SK-N-SH (cell line): Measurements from ENCODE around the gene SGPL1. TPM values are rescaled to one million over a fixed set of nuclear protein-coding genes. Genes with fewer than 3 reads are reported as not detected.

Experiments
- CTCF ChIA-PET: fragments of 300-600, 350-600 bp; formaldehyde crosslinking; extraction: SDS; loops from one replicate; lab custom pipeline; 2021; lab: Yijun Ruan, JAX
- POLR2A ChIA-PET: fragments of 350-600 bp; sonication (Branson Sonifier 250); formaldehyde crosslinking; extraction: SDS; loops from one replicate; lab custom pipeline; 2020; ENCODE audit warnings: antibody characterized with exemption, inconsistent platforms; lab: Yijun Ruan, JAX
- DNase-seq: peaks from one replicate; pipeline ENCODE4 v3.0.0; 2012
- H2AFZ ChIP-seq: fragments of 200-600 bp; sonication (generic); 2 replicates; pipeline ENCODE4 v1.8.1; 2016; ENCODE audit warnings: antibody characterized with exemption, mild to moderate bottlenecking, low read depth
- H3F3A ChIP-seq: fragments of 200-600 bp; sonication (generic); replicated peaks from 2 replicates; pipeline ENCODE3; 2016; ENCODE audit warnings: antibody characterized with exemption, mild to moderate bottlenecking; ENCODE audit not compliant: insufficient read depth
- H3K27ac ChIP-seq, 2 experiments: fragments of 200-500 bp in 1 of 2; fragments of 200-600 bp in 1 of 2; sonication (Bioruptor generic) in 1 of 2; sonication (generic), shearing (Covaris generic) in 1 of 2; 2 replicates each; pipeline versions ENCODE4 v1.5.1 to v1.6.1; 2014 to 2016; ENCODE audit warnings: low read depth in 2 of 2, inconsistent platforms in 1 of 2, low read length in 1 of 2, mild to moderate bottlenecking in 1 of 2, mixed read lengths in 1 of 2
- H3K27me3 ChIP-seq: fragments of 200-600 bp; sonication (generic), shearing (Covaris generic); 2 replicates; pipeline ENCODE4 v1.6.1; 2016; ENCODE audit warnings: mixed run types; ENCODE audit not compliant: insufficient read depth
- H3K36me3 ChIP-seq, 2 experiments: fragments of 200-500 bp in 1 of 2; fragments of 200-600 bp in 1 of 2; sonication (Bioruptor generic) in 1 of 2; sonication (generic) in 1 of 2; replicated peaks in 1 of 2; 2 replicates each; pipeline versions ENCODE3 to v1.5.1; 2014 to 2016; ENCODE audit warnings: low read length in 1 of 2, mild to moderate bottlenecking in 1 of 2; ENCODE audit not compliant: insufficient read depth in 2 of 2, control insufficient read depth in 1 of 2
- H3K4me1 ChIP-seq, 2 experiments: fragments of 200-500 bp in 1 of 2; fragments of 200-600 bp in 1 of 2; sonication (Bioruptor generic) in 1 of 2; sonication (generic), shearing (Covaris generic) in 1 of 2; 2 replicates each; pipeline versions ENCODE4 v1.5.1 to v1.6.1; 2014 to 2016; ENCODE audit warnings: low read depth in 1 of 2, low read length in 1 of 2, mixed run types in 1 of 2; ENCODE audit not compliant: insufficient read depth in 2 of 2, control insufficient read depth in 1 of 2
- H3K4me2 ChIP-seq: fragments of 200-600 bp; sonication (generic), shearing (Covaris generic); 2 replicates; pipeline ENCODE4 v1.6.1; 2017; ENCODE audit warnings: mixed run types
- H3K4me3 ChIP-seq, 2 experiments: fragments of 200-500 bp in 1 of 2; fragments of 200-600 bp in 1 of 2; sonication (Bioruptor generic) in 1 of 2; sonication (generic), shearing (Covaris generic) in 1 of 2; 2 replicates each; pipeline versions ENCODE4 v1.5.1 to v1.8.1; 2014 to 2016; ENCODE audit warnings: low read depth in 2 of 2, inconsistent platforms in 1 of 2, low read length in 1 of 2, mild to moderate bottlenecking in 1 of 2, mixed read lengths in 1 of 2, moderate library complexity in 1 of 2
- H3K79me2 ChIP-seq: fragments of 200-600 bp; sonication (generic); 2 replicates; pipeline ENCODE4 v1.8.1; 2017; ENCODE audit warnings: mild to moderate bottlenecking; ENCODE audit not compliant: insufficient read depth
- H3K9ac ChIP-seq: fragments of 200-600 bp; sonication (generic); 2 replicates; pipeline ENCODE4 v1.6.1; 2017; ENCODE audit warnings: mixed run types
- H3K9me2 ChIP-seq: fragments of 200-600 bp; sonication (generic); 2 replicates; pipeline ENCODE4 v1.6.1; 2017; ENCODE audit warnings: mixed run types
- H3K9me3 ChIP-seq: fragments of 200-600 bp; sonication (generic); 2 replicates; pipeline ENCODE4 v1.6.1; 2017; ENCODE audit warnings: mixed run types, mild to moderate bottlenecking, moderate library complexity
- H4K20me1 ChIP-seq: fragments of 200-600 bp; sonication (generic); 2 replicates; pipeline ENCODE4 v1.6.1; 2017; ENCODE audit warnings: mild to moderate bottlenecking, mixed run types; ENCODE audit not compliant: insufficient read depth
- CTCF ChIP-seq: fragments of 200-600 bp; sonication (generic); IDR thresholded peaks from 2 replicates; pipeline ENCODE4 v1.6.1; 2017; ENCODE audit warnings: antibody characterized with exemption, mild to moderate bottlenecking, moderate library complexity
- GABPA ChIP-seq: IDR thresholded peaks from 2 replicates; pipeline ENCODE4 v1.4.0; 2012; ENCODE audit warnings: low read depth, mild to moderate bottlenecking
- GATA2 ChIP-seq: sonication (generic); formaldehyde crosslinking; IDR thresholded peaks from 2 replicates; pipeline ENCODE4 v1.5.0; 2020; ENCODE audit warnings: mild to moderate bottlenecking, missing genetic modification reagents
- MEF2A ChIP-seq: IDR thresholded peaks from 2 replicates; pipeline ENCODE4 v1.4.0; 2012; ENCODE audit warnings: low read depth, borderline replicate concordance
- REST ChIP-seq: IDR thresholded peaks from 2 replicates; pipeline ENCODE4 v1.6.1; 2012; ENCODE audit warnings: mild to moderate bottlenecking, low read depth, low read length, moderate library complexity
- SIN3A ChIP-seq: IDR thresholded peaks from 2 replicates; pipeline ENCODE4 v1.6.1; 2012; ENCODE audit warnings: low read depth, mild to moderate bottlenecking, low read length, moderate library complexity, borderline replicate concordance
- SMC3 ChIP-seq: IDR thresholded peaks from 2 replicates; pipeline ENCODE4 v1.6.1; 2012; ENCODE audit warnings: low read depth, low read length, improper control_type of control experiment
- TCF12 ChIP-seq: IDR thresholded peaks from 2 replicates; pipeline ENCODE4 v1.4.0; 2012
- USF1 ChIP-seq: IDR thresholded peaks from 2 replicates; pipeline ENCODE4 v1.4.0; 2012; ENCODE audit warnings: low read depth, borderline replicate concordance
- WGBS: methylation state at CpG from one replicate; pipeline ENCODE4 v1.1.6; 2017; ENCODE audit warnings: low lambda C conversion rate; 5-methylcytosine and 5-hydroxymethylcytosine counted together
- polyA plus RNA-seq, 3 experiments: library from polyadenylated mRNA; depleted of rRNA; stranded (reverse); fragments of >200 nt; gene quantifications; 2 replicates each; pipeline ENCODE4 v1.2.3, GENCODE V29; 2012
- TF ChIP-seq, protein P1 (sequence below): IDR thresholded peaks from 2 replicates; pipeline ENCODE4; 2012

Gene SGPL1
- polyA plus RNA-seq, 1 of the 3 experiments (the other 2 are of a cell fraction) = 11.8 TPM

- 96% methylated on average over 16 of the region's 18 CpGs for WGBS
- Histone ChIP-seq H3K9me2 (no peaks in the 10 kb centered on the region), H3K4me3 (no peak overlapping the region), H3K9me3 (no peaks in the 10 kb centered on the region), H4K20me1 (no peaks in the 10 kb centered on the region), H3K9ac (no peak overlapping the region), H2AFZ (no peak overlapping the region), H3K27me3 (no peaks in the 10 kb centered on the region), H3K4me2 (no peak overlapping the region), H3K36me3 (peaks cover 13 to 37% of the 10 kb centered on the region in 2 experiments), H3K79me2 (no peaks in the 10 kb centered on the region), H3F3A (no peaks in the 10 kb centered on the region), H3K4me1 (peaks cover 6 to 43% of the 10 kb centered on the region in 2 experiments; a peak in 2 of 4 replicates), H3K27ac (no peak overlapping the region; a peak in 1 of 4 replicates)
- CTCF ChIA-PET = interaction anchor here (0.6 to 2.8 kb wide), 6 partner anchors 17 to 382 kb away, joined by 3 to 19 read pairs (median 3); partner anchors contain the start of genes SGPL1 and UNC5B
- POLR2A ChIA-PET = interaction anchor here (0.6 to 3.3 kb wide), 3 partner anchors 8 to 393 kb away, joined by 3 to 25 read pairs (median 6); no protein-coding TSS in a partner anchor
- TF ChIP-seq SIN3A (no peak), MEF2A (no peak), GATA2 (CRISPR knock-in tag) (no peak), GABPA (no peak), SMC3 (no peak), USF1 (no peak), TCF12 (no peak), CTCF (no peak), REST (no peak)
- TF ChIP-seq, protein P1, sequence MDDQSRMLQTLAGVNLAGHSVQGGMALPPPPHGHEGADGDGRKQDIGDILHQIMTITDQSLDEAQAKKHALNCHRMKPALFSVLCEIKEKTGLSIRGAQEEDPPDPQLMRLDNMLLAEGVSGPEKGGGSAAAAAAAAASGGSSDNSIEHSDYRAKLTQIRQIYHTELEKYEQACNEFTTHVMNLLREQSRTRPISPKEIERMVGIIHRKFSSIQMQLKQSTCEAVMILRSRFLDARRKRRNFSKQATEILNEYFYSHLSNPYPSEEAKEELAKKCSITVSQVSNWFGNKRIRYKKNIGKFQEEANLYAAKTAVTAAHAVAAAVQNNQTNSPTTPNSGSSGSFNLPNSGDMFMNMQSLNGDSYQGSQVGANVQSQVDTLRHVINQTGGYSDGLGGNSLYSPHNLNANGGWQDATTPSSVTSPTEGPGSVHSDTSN = no peak
- DNase-seq = no peak
Observed at GRCh38 chr10:70885931-70886903, 70.5 kb downstream of the SGPL1 start.
